ENCODE data around the gene TAPBP.
A peak's percentile ranks its signal among the peaks of the same experiment; 100 is the strongest.
"Not testable (repeated sequence)": the region's sequence is repeated elsewhere in the genome, so short reads cannot be mapped to it uniquely, and the experiment has no call there.

Gene TAPBP

GRCh38 chr6:33280539-33280938, 33.3 kb downstream of the TAPBP start:
- H3K36me3 Mint-ChIP-seq (ENCODE audit: low read depth), result peaks cover 44% of the 10 kb centered on the region
- no peaks in the 10 kb centered on the region for H3K27me3 Mint-ChIP-seq (ENCODE audit: low read depth)
- no peak overlapping the region for H3K27ac Mint-ChIP-seq
- no peak overlapping the region for H3K4me3 Mint-ChIP-seq
- DNase-seq (ENCODE audit: low spot score), result no peak
- no peaks in the 10 kb centered on the region for H3K9me3 Mint-ChIP-seq
- H3K4me1 Mint-ChIP-seq (ENCODE audit: low read depth), result peaks cover 20% of the 10 kb centered on the region

GRCh38 chr6:33279971-33280511, 33.8 kb downstream of the TAPBP start:
- no peaks in the 10 kb centered on the region for H3K9me3 Mint-ChIP-seq
- H3K4me3 Mint-ChIP-seq, result no peak overlapping the region
- H3K27me3 Mint-ChIP-seq (ENCODE audit: low read depth), result no peaks in the 10 kb centered on the region
- peaks cover 25% of the 10 kb centered on the region for H3K4me1 Mint-ChIP-seq (ENCODE audit: low read depth)
- H3K27ac Mint-ChIP-seq, result peak overlapping the region; percentile 26
- peaks cover 49% of the 10 kb centered on the region for H3K36me3 Mint-ChIP-seq (ENCODE audit: low read depth)
- DNase-seq (ENCODE audit: low spot score), result no peak

GRCh38 chr6:33279257-33279695, 34.6 kb downstream of the TAPBP start:
- H3K36me3 Mint-ChIP-seq (ENCODE audit: low read depth), result peaks cover 55% of the 10 kb centered on the region
- peak overlapping the region; percentile 62 for H3K27ac Mint-ChIP-seq
- H3K27me3 Mint-ChIP-seq (ENCODE audit: low read depth), result no peaks in the 10 kb centered on the region
- DNase-seq (ENCODE audit: low spot score), result no peak
- peaks cover 33% of the 10 kb centered on the region for H3K4me1 Mint-ChIP-seq (ENCODE audit: low read depth)
- peak overlapping the region; percentile 34 for H3K4me3 Mint-ChIP-seq
- no peaks in the 10 kb centered on the region for H3K9me3 Mint-ChIP-seq

GRCh38 chr6:33278810-33279209, 35.1 kb downstream of the TAPBP start:
- H3K27ac Mint-ChIP-seq, result peak overlapping the region; percentile 62
- H3K4me1 Mint-ChIP-seq (ENCODE audit: low read depth), result peaks cover 35% of the 10 kb centered on the region
- peaks cover 57% of the 10 kb centered on the region for H3K36me3 Mint-ChIP-seq (ENCODE audit: low read depth)
- no peaks in the 10 kb centered on the region for H3K27me3 Mint-ChIP-seq (ENCODE audit: low read depth)
- no peaks in the 10 kb centered on the region for H3K9me3 Mint-ChIP-seq
- H3K4me3 Mint-ChIP-seq, result peak overlapping the region; percentile 34
- no peak for DNase-seq (ENCODE audit: low spot score)

- no peaks in the 10 kb centered on the region for H3K27me3 Mint-ChIP-seq (ENCODE audit: low read depth)
- no peaks in the 10 kb centered on the region for H3K9me3 Mint-ChIP-seq
- peak overlapping the region; percentile 62 for H3K27ac Mint-ChIP-seq
- H3K36me3 Mint-ChIP-seq (ENCODE audit: low read depth), result peaks cover 61% of the 10 kb centered on the region
- peak overlapping the region; percentile 91 for H3K4me3 Mint-ChIP-seq
- peaks cover 39% of the 10 kb centered on the region for H3K4me1 Mint-ChIP-seq (ENCODE audit: low read depth)
- no peak for DNase-seq (ENCODE audit: low spot score)
Observed at GRCh38 chr6:33278392-33278741, 35.5 kb downstream of the TAPBP start.

GRCh38 chr6:33277663-33278391, 36.1 kb downstream of the TAPBP start:
- H3K27me3 Mint-ChIP-seq (ENCODE audit: low read depth), result no peaks in the 10 kb centered on the region
- H3K27ac Mint-ChIP-seq, result peak overlapping the region; percentile 96
- H3K4me1 Mint-ChIP-seq (ENCODE audit: low read depth), result peaks cover 44% of the 10 kb centered on the region
- peak overlapping the region; percentile 91 for H3K4me3 Mint-ChIP-seq
- H3K36me3 Mint-ChIP-seq (ENCODE audit: low read depth), result peaks cover 65% of the 10 kb centered on the region
- H3K9me3 Mint-ChIP-seq, result no peaks in the 10 kb centered on the region
- DNase-seq (ENCODE audit: low spot score), result peak; percentile 23

- H3K27ac Mint-ChIP-seq, result peak within 1 kb of the TSS; percentile 96
- H3K36me3 Mint-ChIP-seq (ENCODE audit: low read depth), result peaks cover 66% of the 10 kb centered on the region
- no peaks in the 10 kb centered on the region for H3K9me3 Mint-ChIP-seq
- H3K27me3 Mint-ChIP-seq (ENCODE audit: low read depth), result no peaks in the 10 kb centered on the region
- peak within 1 kb of the TSS; percentile 100 for H3K4me3 Mint-ChIP-seq
- peaks cover 47% of the 10 kb centered on the region for H3K4me1 Mint-ChIP-seq (ENCODE audit: low read depth)
- DNase-seq (ENCODE audit: low spot score), result peak; percentile 87
Observed at GRCh38 chr6:33276864-33277662, 36.8 kb downstream of the TAPBP start, which contains the start of gene B3GALT4. Gene B3GALT4, plus strand, starts transcription at chr6:33277123. Its CDS starts 297 bp downstream, at chr6:33277420.

- peak overlapping the region; percentile 100 for H3K4me3 Mint-ChIP-seq
- H3K4me1 Mint-ChIP-seq (ENCODE audit: low read depth), result peaks cover 47% of the 10 kb centered on the region
- H3K9me3 Mint-ChIP-seq, result no peaks in the 10 kb centered on the region
- no peak for DNase-seq (ENCODE audit: low spot score)
- peaks cover 66% of the 10 kb centered on the region for H3K36me3 Mint-ChIP-seq (ENCODE audit: low read depth)
- peak overlapping the region; percentile 88 for H3K27ac Mint-ChIP-seq
- no peaks in the 10 kb centered on the region for H3K27me3 Mint-ChIP-seq (ENCODE audit: low read depth)
Observed at GRCh38 chr6:33276581-33276863, 37.4 kb downstream of the TAPBP start.

GRCh38 chr6:33275795-33276580, 37.9 kb downstream of the TAPBP start:
- peak overlapping the region; percentile 88 for H3K27ac Mint-ChIP-seq
- peak overlapping the region; percentile 100 for H3K4me3 Mint-ChIP-seq
- H3K27me3 Mint-ChIP-seq (ENCODE audit: low read depth); H3K9me3 Mint-ChIP-seq; DNase-seq (ENCODE audit: low spot score): not testable (repeated sequence)
- peaks cover 66% of the 10 kb centered on the region for H3K36me3 Mint-ChIP-seq (ENCODE audit: low read depth)
- H3K4me1 Mint-ChIP-seq (ENCODE audit: low read depth), result peaks cover 47% of the 10 kb centered on the region

- Mint-ChIP-seq H3K9me3 (no peaks in the 10 kb centered on the region), H3K27me3 (ENCODE audit: low read depth) (no peaks in the 10 kb centered on the region), H3K27ac (peak overlapping the region; percentile 100), H3K36me3 (ENCODE audit: low read depth) (peaks cover 69% of the 10 kb centered on the region), H3K4me3 (peak overlapping the region; percentile 100), H3K4me1 (ENCODE audit: low read depth) (peaks cover 52% of the 10 kb centered on the region)
- no peak for DNase-seq (ENCODE audit: low spot score)
Observed at GRCh38 chr6:33273924-33274902, 39.7 kb downstream of the TAPBP start.

- Mint-ChIP-seq H3K36me3 (ENCODE audit: low read depth) (peaks cover 64% of the 10 kb centered on the region), H3K4me3 (peak overlapping the region; percentile 100), H3K27ac (peak overlapping the region; percentile 100), H3K27me3 (ENCODE audit: low read depth) (no peaks in the 10 kb centered on the region), H3K4me1 (ENCODE audit: low read depth) (peaks cover 52% of the 10 kb centered on the region), H3K9me3 (no peaks in the 10 kb centered on the region)
- no peak for DNase-seq (ENCODE audit: low spot score)
Observed at GRCh38 chr6:33273129-33273923, 40.6 kb downstream of the TAPBP start.

Data from T-helper 2 cell treated with Interferon-gamma antibody and Interleukin-4, amounts not matched to agents 5 μg/mL and 100 μg/mL, for 36 hours (primary cell).